Right cardiac atrium (tissue), 5 donors: ENCODE results near the gene ATG10. TPM values are rescaled to one million over a fixed set of nuclear protein-coding genes. Genes with fewer than 3 reads are reported as not detected.
A peak's percentile ranks its signal among the peaks of the same experiment; 100 is the strongest.

Experiments
- ATAC-seq, 2 donors: fragments of 200-7000 bp; cut with Tn5 transposase; one replicate each; pipeline versions ENCODE4 v1.8.0 to v1.9.1; 2020; ENCODE audit warnings: moderate library complexity in 2 of 2, mild to moderate bottlenecking in 1 of 2
- DNase-seq, 3 donors: peaks; one replicate each; pipeline ENCODE4 v3.0.0-alpha.2; 2020
- H3K27ac ChIP-seq: one replicate; pipeline ENCODE4 v1.5.1; 2013; ENCODE audit warnings: mild to moderate bottlenecking, low read length, control low read depth, moderate library complexity
- H3K27me3 ChIP-seq: one replicate; pipeline ENCODE4 v1.6.1; 2013; ENCODE audit not compliant: control insufficient read depth, insufficient read depth
- H3K4me1 ChIP-seq: one replicate; pipeline ENCODE4 v1.6.1; 2013; ENCODE audit warnings: low read length; ENCODE audit not compliant: control insufficient read depth, insufficient read depth
- H3K4me3 ChIP-seq: one replicate; pipeline ENCODE4 v1.5.1; 2013; ENCODE audit warnings: low read length, control low read depth
- H3K9me3 ChIP-seq: one replicate; pipeline ENCODE4 v1.6.1; 2013; ENCODE audit warnings: low read length; ENCODE audit not compliant: control insufficient read depth
- WGBS: extraction: QIAGEN DNeasy Blood & Tissue Kit; methylation state at CpG from one replicate; pipeline ENCODE4 v1.1.7; 2013; 5-methylcytosine and 5-hydroxymethylcytosine counted together
- intact Hi-C, 4 donors: fragments of 100-400 bp; cut with DNase I; formaldehyde crosslinking; loops; one replicate each; pipeline versions ENCODE4 v1.11.0 to v1.14.0; 2022 to 2023
- polyA plus RNA-seq: library from polyadenylated mRNA; stranded (reverse); fragments of 200-250 nt; gene quantifications from one replicate; pipeline ENCODE4 v1.2.3, GENCODE V29; 2013
- total RNA-seq, 4 donors: library from RNA; stranded (reverse); fragmentation: NEBNext Ultra II Directional; extraction: Animal tissue kit (Norgen Biotek cat#: 25700); gene quantifications; one replicate each; pipeline ENCODE4 v1.2.1, GENCODE V29; 2021
- donor health status: healthy with polysubstance abuse.
- donor health status: DM: no; HTN: yes; CAD: no.
- donor health status: DM: no; HTN: no; CAD: no.
- donor health status: DM: no; HTN: yes; CAD: no; lungs with severe emphysema.
- donor health status: DM: yes; HTN: yes; CAD: no.

Gene ATG10
- total and polyA plus RNA-seq, 5 donors = 4.8 to 7.6 (median 5.3) TPM

DNA sequence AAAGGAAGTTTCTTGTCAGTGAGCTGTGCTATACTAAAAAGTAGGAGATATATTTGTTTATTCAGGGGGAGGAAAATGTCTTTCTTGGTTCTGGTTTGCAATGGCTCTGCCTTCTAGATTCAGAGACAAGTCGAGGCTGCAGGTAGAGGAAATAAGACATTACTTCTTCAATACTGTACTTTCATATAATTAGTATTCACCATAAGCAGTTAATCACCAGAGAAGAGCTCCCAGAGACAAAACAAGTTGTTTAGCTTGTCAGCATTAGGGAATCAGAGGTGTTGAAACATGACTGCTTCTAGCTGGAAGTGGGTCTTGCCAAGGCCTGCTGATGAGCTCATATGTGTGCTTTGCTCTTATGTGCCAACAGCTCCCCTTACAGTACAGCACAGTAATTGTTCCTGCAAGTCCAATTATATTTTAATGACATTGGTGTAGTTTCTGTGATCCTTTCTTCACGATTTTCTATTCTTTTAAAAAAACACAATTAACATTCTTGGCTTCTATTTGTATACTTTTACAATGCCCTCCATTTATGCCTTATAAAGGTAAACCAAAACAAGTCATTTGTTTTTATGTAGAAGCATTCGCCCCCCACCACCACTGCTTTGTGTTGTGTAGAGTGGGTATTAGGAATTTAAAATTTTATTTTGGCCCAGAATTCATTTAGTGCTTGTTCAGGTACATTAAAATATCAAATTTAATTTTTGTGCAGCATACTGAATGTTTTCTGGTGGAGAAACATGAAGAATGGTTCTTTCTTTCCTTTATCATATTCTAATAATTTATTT is 194.1 kb downstream of the ATG10 start:
- Histone ChIP-seq H3K27me3 (no peaks in the 10 kb centered on the region), H3K27ac (no peak overlapping the region), H3K9me3 (no peaks in the 10 kb centered on the region), H3K4me3 (no peak overlapping the region), H3K4me1 (peaks cover 3% of the 10 kb centered on the region)
- intact Hi-C loops = loop anchor here in 3 of 4 donors (5.0 to 10.0 kb wide), 6 partner anchors 311 to 741 kb away; partner anchors contain the start of gene SSBP2 (in 1 of the 3)
- WGBS = 42% methylated on average over 3 of the region's 3 CpGs
- DNase-seq = peak; percentile 69 to 84 (median 73)
- peak; percentile 99 to 100 for ATAC-seq

DNA sequence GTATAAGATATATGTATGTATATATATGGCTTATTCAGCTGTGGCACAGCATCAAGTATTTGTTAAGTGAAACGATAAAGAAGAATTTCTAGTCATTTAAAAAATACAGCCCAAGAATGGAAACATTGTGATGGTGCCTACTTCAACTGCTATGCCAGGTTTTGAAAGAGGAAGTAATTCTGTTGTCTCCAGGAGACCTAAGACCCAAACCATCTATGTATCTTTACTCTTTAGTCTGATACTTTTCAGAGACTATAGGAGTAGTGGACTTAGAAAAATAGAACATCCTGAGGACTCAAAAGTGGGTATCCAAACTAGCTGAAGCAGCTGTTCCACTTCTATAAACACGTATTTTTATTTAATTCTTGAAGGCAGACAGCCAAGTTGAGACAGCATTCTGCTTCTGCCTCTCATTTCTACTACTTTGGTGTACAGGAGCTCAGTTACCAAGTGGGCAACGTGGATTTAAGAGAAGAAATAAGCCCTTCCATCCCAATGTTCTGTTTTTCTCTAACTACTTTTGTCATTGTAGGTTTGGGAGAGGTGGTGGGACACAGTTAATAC is 195.6 kb downstream of the ATG10 start:
- no peaks in the 10 kb centered on the region for H3K9me3 ChIP-seq
- DNase-seq (no peak), ATAC-seq (no peak)
- H3K27ac ChIP-seq = no peak overlapping the region
- no peaks in the 10 kb centered on the region for H3K27me3 ChIP-seq
- H3K4me1 ChIP-seq = peaks cover 3% of the 10 kb centered on the region
- intact Hi-C loops = loop anchor here in 3 of 4 donors (5.0 to 10.0 kb wide), 6 partner anchors 313 to 743 kb away; partner anchors contain the start of gene SSBP2 (in 1 of the 3)
- no peak overlapping the region for H3K4me3 ChIP-seq
- 69% methylated on average over 3 of the region's 3 CpGs for WGBS

DNA sequence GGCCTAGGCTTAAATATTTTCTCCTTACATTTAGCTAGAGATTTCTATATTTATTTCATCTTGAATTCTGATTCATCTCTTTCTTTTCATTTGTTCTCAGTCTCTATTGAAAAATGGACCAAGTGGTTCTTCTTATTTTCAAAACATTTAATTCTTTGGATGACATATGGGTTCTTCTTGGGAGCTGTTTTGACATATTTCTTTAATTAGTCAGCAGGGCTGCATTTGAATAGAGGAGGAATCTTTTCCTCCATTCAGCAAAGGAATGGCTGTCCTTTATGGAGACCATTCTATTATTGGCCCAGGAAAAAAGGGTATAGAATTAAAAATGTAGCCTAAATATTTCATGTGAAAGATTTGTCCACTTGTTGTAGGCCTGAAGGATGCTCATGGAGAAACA is 196.5 kb downstream of the ATG10 start:
- no peak overlapping the region for H3K27ac ChIP-seq
- peaks cover 3% of the 10 kb centered on the region for H3K4me1 ChIP-seq
- ATAC-seq (no peak), DNase-seq (no peak)
- intact Hi-C loops = loop anchor here in 3 of 4 donors (5.0 to 10.0 kb wide), 6 partner anchors 313 to 743 kb away; partner anchors contain the start of gene SSBP2 (in 1 of the 3)
- no peak overlapping the region for H3K4me3 ChIP-seq
- H3K27me3 ChIP-seq = no peaks in the 10 kb centered on the region
- no peaks in the 10 kb centered on the region for H3K9me3 ChIP-seq

DNA sequence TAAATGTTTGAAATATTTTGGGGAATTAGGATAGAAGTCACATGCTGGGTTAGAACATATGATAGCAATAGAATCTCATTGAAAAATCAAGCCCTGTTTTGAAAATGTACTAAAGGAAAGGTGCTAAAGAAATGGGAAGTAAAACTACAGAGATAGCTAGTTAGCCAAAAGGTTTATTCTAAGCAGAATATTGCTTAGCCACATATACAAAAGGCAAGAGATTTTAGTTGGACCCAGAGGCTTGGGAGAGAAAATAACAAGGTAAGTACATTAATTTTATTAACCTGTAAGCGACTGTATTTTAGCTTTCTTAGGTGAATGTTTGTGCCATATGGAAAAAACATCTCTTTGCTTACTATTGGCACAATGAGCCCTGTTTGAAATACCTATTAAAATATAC is 198.1 kb downstream of the ATG10 start:
- DNase-seq (no peak), ATAC-seq (no peak)
- Histone ChIP-seq H3K27ac (no peak overlapping the region), H3K4me1 (peaks cover 2% of the 10 kb centered on the region), H3K9me3 (no peaks in the 10 kb centered on the region), H3K27me3 (no peaks in the 10 kb centered on the region), H3K4me3 (no peak overlapping the region)
- intact Hi-C loops = loop anchor here in 3 of 4 donors (5.0 to 10.0 kb wide), 6 partner anchors 315 to 745 kb away; partner anchors contain the start of gene SSBP2 (in 1 of the 3)
- WGBS = 99% methylated on average over 1 of the region's 1 CpG

DNA sequence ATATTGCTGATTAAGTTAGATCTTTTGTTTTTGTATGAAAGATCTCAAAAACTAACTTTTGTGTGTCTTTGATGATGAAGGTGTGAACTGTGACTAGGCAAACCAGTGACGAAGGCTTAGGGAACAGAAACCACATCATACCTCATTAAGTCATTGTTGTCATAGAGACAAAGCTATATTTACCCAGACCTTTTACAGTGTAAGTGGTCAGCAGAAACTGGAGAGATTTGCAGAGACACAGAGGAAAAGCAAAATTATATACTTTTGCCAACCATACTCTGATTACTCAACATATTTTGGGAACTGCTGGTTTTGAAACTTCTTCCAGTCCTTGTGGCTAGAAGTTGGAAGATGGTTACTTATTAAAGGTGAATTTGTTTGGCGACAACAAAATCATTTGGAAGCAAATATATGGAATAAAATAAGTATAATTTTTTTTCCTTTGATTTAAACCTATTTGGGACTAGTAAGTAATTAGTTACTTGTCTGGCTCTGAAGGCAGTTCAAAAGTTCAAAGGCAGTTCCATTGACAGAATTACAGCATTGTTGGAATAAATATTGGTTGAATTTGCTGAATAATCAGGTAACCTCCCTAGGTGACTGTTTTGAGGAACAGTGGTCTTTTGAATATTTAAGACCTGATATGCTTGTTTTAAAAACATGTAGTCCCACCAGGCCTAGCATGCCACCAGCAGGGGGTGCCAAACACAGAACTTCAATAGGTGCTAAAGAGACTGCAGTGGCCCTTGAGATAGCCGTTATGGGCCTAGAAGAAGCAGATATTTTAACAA is 202.5 kb downstream of the ATG10 start:
- Histone ChIP-seq H3K4me3 (no peak overlapping the region), H3K4me1 (no peaks in the 10 kb centered on the region), H3K27ac (no peak overlapping the region), H3K27me3 (no peaks in the 10 kb centered on the region), H3K9me3 (no peaks in the 10 kb centered on the region)
- peak; percentile 68 to 75 for ATAC-seq
- DNase-seq = peak; percentile 62 to 85 (median 75)
- intact Hi-C loops = no loop called here
- WGBS = 41% methylated on average over 3 of the region's 3 CpGs

DNA sequence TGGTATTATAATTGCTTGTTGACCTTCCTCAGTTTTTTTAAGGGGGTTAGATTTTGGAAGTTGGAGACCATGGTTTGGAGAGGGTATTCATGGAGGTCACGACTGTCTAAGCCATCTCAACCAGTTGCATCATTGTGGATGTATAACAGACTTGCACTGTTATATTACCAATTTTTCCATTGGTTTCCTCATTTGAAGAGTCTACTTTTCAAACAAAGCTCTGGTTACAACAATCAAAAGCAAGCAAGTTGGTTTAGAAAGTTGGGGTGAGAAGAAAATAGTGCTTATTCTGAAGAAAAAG is 203.0 kb downstream of the ATG10 start:
- intact Hi-C loops = no loop called here
- Histone ChIP-seq H3K4me3 (no peak overlapping the region), H3K27ac (no peak overlapping the region), H3K9me3 (no peaks in the 10 kb centered on the region), H3K27me3 (no peaks in the 10 kb centered on the region), H3K4me1 (no peaks in the 10 kb centered on the region)
- DNase-seq = no peak
- no peak for ATAC-seq
- WGBS = 98% methylated on average over 1 of the region's 1 CpG

DNA sequence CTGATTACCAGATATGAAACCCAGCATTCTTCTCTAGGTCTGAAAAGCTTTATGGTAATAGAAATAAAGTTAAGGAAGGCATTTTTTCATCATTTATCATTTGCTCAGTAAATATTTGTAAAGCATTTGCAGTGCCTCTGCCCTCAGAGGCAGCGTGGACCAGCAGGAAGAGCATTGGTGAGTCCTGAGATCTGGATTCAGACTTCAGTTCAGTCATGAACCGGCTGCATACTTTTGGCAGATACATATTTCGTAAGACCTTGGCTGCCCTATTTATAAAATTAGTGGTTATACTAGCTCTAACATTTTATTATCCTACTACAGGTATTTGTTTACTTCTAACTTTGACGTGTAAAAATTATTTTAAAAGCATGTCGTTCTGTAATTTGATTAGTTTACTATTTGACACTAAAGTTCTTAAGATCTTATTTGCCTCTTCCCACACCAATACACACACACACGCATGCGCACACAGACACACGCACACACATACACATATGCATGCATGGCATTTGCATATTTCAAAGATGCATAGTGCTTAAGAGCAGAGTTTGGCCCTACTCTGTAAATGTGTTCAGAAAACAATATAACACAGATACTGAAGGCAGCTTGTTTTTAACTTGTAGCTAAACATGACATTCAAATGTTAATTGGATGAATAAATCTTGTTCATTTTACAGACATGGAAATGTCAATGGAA is 204.4 kb downstream of the ATG10 start:
- no peak for ATAC-seq
- Histone ChIP-seq H3K4me3 (no peak overlapping the region), H3K4me1 (no peaks in the 10 kb centered on the region), H3K27me3 (no peaks in the 10 kb centered on the region), H3K9me3 (no peaks in the 10 kb centered on the region), H3K27ac (no peak overlapping the region)
- intact Hi-C loops = no loop called here
- DNase-seq = no peak
- WGBS = 92% methylated on average over 8 of the region's 8 CpGs

DNA sequence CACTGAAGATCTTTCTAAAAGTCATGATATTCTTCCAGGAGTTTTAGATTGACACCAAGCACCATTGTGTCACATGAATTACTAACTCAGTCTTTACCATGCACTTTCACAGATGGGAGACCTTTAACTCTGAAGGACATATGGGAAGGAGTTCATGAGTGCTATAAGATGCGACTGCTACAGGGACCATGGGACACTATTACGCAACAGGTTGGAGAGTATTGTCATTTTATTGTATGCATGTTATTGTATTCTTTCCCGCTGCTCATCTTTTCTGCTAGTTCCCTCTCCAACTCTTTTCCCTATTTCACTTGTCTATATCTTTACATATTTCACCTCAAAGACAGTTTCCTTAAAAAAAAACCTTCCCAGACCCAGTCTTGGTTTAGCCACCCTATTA is 206.6 kb downstream of the ATG10 start:
- DNase-seq (no peak), ATAC-seq (no peak)
- Histone ChIP-seq H3K9me3 (no peaks in the 10 kb centered on the region), H3K27me3 (no peaks in the 10 kb centered on the region), H3K4me3 (no peak overlapping the region), H3K27ac (no peak overlapping the region), H3K4me1 (no peaks in the 10 kb centered on the region)
- WGBS = 96% methylated on average over 3 of the region's 3 CpGs
- intact Hi-C loops = no loop called here

DNA sequence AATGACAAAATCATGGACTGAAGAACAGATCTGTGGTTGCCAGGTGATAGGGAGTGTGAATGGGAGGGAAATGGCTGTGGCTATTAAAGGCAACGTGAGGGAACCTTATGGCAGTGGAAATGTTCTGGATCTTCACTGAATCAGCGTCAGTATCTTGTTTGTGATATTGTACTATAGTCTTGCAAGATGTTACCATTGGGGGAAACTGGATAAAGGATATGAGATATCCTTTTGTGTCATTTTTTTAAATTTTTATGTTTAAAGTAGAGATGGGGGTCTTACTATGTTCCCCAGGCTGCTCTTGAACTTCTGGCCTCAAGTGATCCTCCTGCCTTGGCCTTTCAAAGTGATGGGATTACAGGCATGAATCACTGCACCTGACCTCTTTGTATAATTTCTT is 210.8 kb downstream of the ATG10 start:
- DNase-seq (no peak), ATAC-seq (no peak)
- 99% methylated on average over 2 of the region's 2 CpGs for WGBS
- H3K27ac ChIP-seq = no peak overlapping the region
- intact Hi-C loops = no loop called here
- H3K27me3 ChIP-seq = no peaks in the 10 kb centered on the region
- H3K4me1 ChIP-seq = peaks cover 2% of the 10 kb centered on the region
- no peaks in the 10 kb centered on the region for H3K9me3 ChIP-seq
- H3K4me3 ChIP-seq = no peak overlapping the region

DNA sequence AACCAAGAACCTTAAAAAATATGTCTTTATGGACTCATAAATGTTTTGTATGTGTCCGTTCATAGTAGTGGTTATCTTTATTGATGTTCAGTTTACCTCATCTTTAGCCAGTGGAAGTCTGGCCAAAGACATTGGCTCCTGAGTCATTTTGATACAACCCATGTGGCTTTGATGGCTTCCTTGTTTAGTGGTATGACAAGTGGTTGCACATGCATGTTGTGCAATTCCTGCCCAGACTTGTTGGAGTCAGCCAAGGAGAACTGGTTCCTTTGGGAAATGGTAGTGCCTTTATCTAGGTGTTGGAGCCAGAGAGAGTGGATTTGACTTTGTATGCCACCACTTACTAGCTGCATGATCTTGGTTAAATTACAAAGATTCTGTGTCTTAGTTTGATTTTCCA is 212.0 kb downstream of the ATG10 start:
- intact Hi-C loops = no loop called here
- DNase-seq (peak in 2 of 3 donors; percentile 29 to 31), ATAC-seq (peak; percentile 41 to 43)
- H3K9me3 ChIP-seq = no peaks in the 10 kb centered on the region
- no peak overlapping the region for H3K4me3 ChIP-seq
- H3K27ac ChIP-seq = no peak overlapping the region
- H3K4me1 ChIP-seq = peaks cover 2% of the 10 kb centered on the region
- WGBS = 59% methylated on average over 1 of the region's 1 CpG
- no peaks in the 10 kb centered on the region for H3K27me3 ChIP-seq
